OCI-LY3 (cell line): Measurements from ENCODE around the gene CTNNBL1.

Source experiments
- EZH2phosphoT487 ChIP-seq: fragments of 200-600 bp; shearing (Covaris generic); IDR thresholded peaks from 2 replicates; pipeline ENCODE4 v1.6.1; 2018; ENCODE audit warnings: antibody characterized with exemption, mixed run types, low read depth
- TF ChIP-seq, protein P1 (sequence below): fragments of 200-600, 300-600 bp; sonication (generic); IDR thresholded peaks from 2 replicates; pipeline ENCODE4 v1.5.1; 2014; ENCODE audit warnings: antibody characterized with exemption, low read length, low read depth

DNA sequence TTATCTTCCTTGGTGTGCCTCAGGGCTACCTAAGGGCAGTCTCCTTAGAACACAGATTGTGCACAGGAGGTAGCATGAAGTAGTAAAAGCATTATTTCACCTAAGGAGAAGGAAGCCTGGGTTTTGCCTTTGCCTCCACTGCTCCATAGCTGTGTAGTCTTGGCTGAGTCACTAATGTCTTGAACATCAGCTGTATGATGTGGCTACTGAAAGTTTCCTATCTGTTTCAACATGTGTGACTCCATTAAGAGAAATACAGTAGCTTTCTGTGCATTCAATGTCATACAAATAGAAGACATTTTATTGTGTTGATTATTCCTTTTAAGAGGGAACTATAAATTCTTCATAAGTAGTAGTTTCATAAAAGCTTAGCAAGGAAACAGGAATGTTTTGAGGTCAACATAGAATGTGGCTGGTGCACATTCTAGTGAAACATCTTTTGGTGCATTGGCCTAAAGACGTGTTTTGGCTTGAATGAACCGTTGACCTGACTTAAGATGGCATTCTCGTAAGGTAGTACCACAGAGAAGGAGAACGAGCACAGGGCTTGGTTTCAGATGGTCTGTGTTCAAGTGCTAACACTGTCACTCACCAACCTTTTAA lies 70.6 kb downstream of the CTNNBL1 start:
- TF ChIP-seq, protein P1, sequence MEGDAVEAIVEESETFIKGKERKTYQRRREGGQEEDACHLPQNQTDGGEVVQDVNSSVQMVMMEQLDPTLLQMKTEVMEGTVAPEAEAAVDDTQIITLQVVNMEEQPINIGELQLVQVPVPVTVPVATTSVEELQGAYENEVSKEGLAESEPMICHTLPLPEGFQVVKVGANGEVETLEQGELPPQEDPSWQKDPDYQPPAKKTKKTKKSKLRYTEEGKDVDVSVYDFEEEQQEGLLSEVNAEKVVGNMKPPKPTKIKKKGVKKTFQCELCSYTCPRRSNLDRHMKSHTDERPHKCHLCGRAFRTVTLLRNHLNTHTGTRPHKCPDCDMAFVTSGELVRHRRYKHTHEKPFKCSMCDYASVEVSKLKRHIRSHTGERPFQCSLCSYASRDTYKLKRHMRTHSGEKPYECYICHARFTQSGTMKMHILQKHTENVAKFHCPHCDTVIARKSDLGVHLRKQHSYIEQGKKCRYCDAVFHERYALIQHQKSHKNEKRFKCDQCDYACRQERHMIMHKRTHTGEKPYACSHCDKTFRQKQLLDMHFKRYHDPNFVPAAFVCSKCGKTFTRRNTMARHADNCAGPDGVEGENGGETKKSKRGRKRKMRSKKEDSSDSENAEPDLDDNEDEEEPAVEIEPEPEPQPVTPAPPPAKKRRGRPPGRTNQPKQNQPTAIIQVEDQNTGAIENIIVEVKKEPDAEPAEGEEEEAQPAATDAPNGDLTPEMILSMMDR = no peak
- no peak for TF ChIP-seq EZH2phosphoT487
